HG03571 (cell line): ENCODE measurements around the gene GNAI2.

Source experiments
- ATAC-seq: cut with Tn5 transposase; IDR thresholded peaks from one replicate; pipeline ENCODE4 v1.9.1; 2021; ENCODE audit not compliant: unreplicated experiment

GNAI2 gene

GRCh38 chr3:50263478-50264382 lies 27.7 kb downstream of the GNAI2 start:
- ATAC-seq, result no peak

GRCh38 chr3:50264383-50264963 lies 28.5 kb downstream of the GNAI2 start:
- no peak for ATAC-seq

- no peak for ATAC-seq
These were observed 29.0 kb downstream of the GNAI2 start for GRCh38 chr3:50264964-50265485.

GRCh38 chr3:50265571-50265970 lies 29.6 kb downstream of the GNAI2 start:
- no peak for ATAC-seq

GRCh38 chr3:50266017-50266416 lies 30.0 kb downstream of the GNAI2 start:
- no peak for ATAC-seq

- no peak for ATAC-seq
These were observed 30.8 kb downstream of the GNAI2 start for GRCh38 chr3:50266836-50267235.

- no peak for ATAC-seq
These were observed 31.4 kb downstream of the GNAI2 start for GRCh38 chr3:50267280-50267913.

GRCh38 chr3:50268276-50268675 lies 32.3 kb downstream of the GNAI2 start:
- ATAC-seq, result no peak

GRCh38 chr3:50268703-50269451 lies 32.9 kb downstream of the GNAI2 start, which contains the start of gene SEMA3B:
Gene SEMA3B (plus strand): TSS chr3:50269147. CDS start chr3:50269241, 94 bp downstream.
- ATAC-seq, result no peak

- no peak for ATAC-seq
These were observed 33.5 kb downstream of the GNAI2 start for GRCh38 chr3:50269460-50269859.

GRCh38 chr3:50269977-50270413 lies 34.0 kb downstream of the GNAI2 start:
- ATAC-seq, result no peak

GRCh38 chr3:50270422-50271224 lies 34.6 kb downstream of the GNAI2 start:
- ATAC-seq, result no peak

GRCh38 chr3:50271314-50271936 lies 35.4 kb downstream of the GNAI2 start:
- no peak for ATAC-seq

GRCh38 chr3:50272538-50272910 lies 36.5 kb downstream of the GNAI2 start:
- ATAC-seq, result peak; percentile 12

- peak; percentile 77 for ATAC-seq
These were observed 37.1 kb downstream of the GNAI2 start for GRCh38 chr3:50272911-50273688.

GRCh38 chr3:50273689-50274065 lies 37.7 kb downstream of the GNAI2 start:
- ATAC-seq, result no peak

GRCh38 chr3:50274371-50275104 lies 38.5 kb downstream of the GNAI2 start:
- ATAC-seq, result no peak
